HEK293 (cell line): Measurements from ENCODE around the gene METTL17.

Source experiments
- CTCF ChIA-PET: fragments of 350-600 bp; formaldehyde crosslinking; extraction: SDS; loops from one replicate; lab custom pipeline; 2021; ENCODE audit warnings: antibody characterized with exemption; lab: Yijun Ruan, JAX
- POLR2A ChIA-PET: fragments of 300-600 bp; formaldehyde crosslinking; extraction: SDS; loops from one replicate; lab custom pipeline; 2020; ENCODE audit warnings: antibody characterized with exemption, inconsistent platforms; lab: Yijun Ruan, JAX
- H3K27ac ChIP-seq: fragments of 200-500 bp; sonication (Bioruptor generic); 2 replicates; pipeline ENCODE4 v1.5.1; 2014; ENCODE audit warnings: low read depth, low read length, control low read depth, inconsistent platforms; ENCODE audit errors: extremely low read depth
- H3K36me3 ChIP-seq, 2 experiments: fragments of 200-500 bp in 1 of 2; sonication (Bioruptor generic) in 1 of 2; 1 replicate in 1 of 2; 2 replicates in 1 of 2; pipeline ENCODE4 v1.5.1; 2014 to 2017; ENCODE audit warnings: inconsistent platforms in 2 of 2, low read length in 2 of 2; ENCODE audit not compliant: control insufficient read depth in 2 of 2, insufficient read depth in 1 of 2
- H3K4me1 ChIP-seq: fragments of 200-500 bp; sonication (Bioruptor generic); 2 replicates; pipeline ENCODE4 v1.5.1; 2014; ENCODE audit warnings: mild to moderate bottlenecking, low read length, inconsistent platforms; ENCODE audit not compliant: control insufficient read depth, insufficient read depth
- H3K4me3 ChIP-seq: 2 replicates; pipeline ENCODE4 v1.5.1; 2011; ENCODE audit warnings: low read depth, mild to moderate bottlenecking, control low read depth, low read length, moderate library complexity
- H3K9me3 ChIP-seq: fragments of 200-500 bp; sonication (Bioruptor generic); 2 replicates; pipeline ENCODE4 v1.5.1; 2014; ENCODE audit warnings: low read depth, low read length, inconsistent platforms; ENCODE audit not compliant: control insufficient read depth, insufficient read depth
- BCL11A ChIP-seq: fragments of 450-650 bp; formaldehyde crosslinking; IDR thresholded peaks from 2 replicates; pipeline ENCODE4 v1.5.1; 2016; ENCODE audit warnings: low read depth, missing biosample characterization, missing genetic modification characterization
- BCL6B ChIP-seq: fragments of 450-650 bp; formaldehyde crosslinking; IDR thresholded peaks from 2 replicates; pipeline ENCODE4 v1.5.1; 2017; ENCODE audit warnings: missing biosample characterization, missing genetic modification characterization
- EGR2 ChIP-seq: fragments of 450-650 bp; formaldehyde crosslinking; IDR thresholded peaks from 2 replicates; pipeline ENCODE4 v1.5.1; 2016; ENCODE audit warnings: low read depth, missing biosample characterization, missing genetic modification characterization
- ELK4 ChIP-seq: IDR thresholded peaks from 2 replicates; pipeline ENCODE4 v1.6.1; 2011; ENCODE audit warnings: mild to moderate bottlenecking, low read depth, low read length, borderline replicate concordance
- GLI2 ChIP-seq: fragments of 450-650 bp; formaldehyde crosslinking; IDR thresholded peaks from 2 replicates; pipeline ENCODE4; 2017; ENCODE audit warnings: missing biosample characterization, missing genetic modification characterization, low read depth, borderline replicate concordance
- GLIS1 ChIP-seq: fragments of 450-650 bp; formaldehyde crosslinking; IDR thresholded peaks from 2 replicates; pipeline ENCODE4 v1.5.1; 2016; ENCODE audit warnings: missing biosample characterization, missing genetic modification characterization
- HOXA7 ChIP-seq: sonication (generic); formaldehyde crosslinking; IDR thresholded peaks from 2 replicates; pipeline ENCODE4 v1.8.1; 2022; ENCODE audit warnings: missing genetic modification reagents, borderline replicate concordance
- KLF1 ChIP-seq: fragments of 450-650 bp; formaldehyde crosslinking; IDR thresholded peaks from 2 replicates; pipeline ENCODE4 v1.5.1; 2016; ENCODE audit warnings: missing biosample characterization, missing genetic modification characterization
- KLF16 ChIP-seq: fragments of 450-650 bp; formaldehyde crosslinking; IDR thresholded peaks from 2 replicates; pipeline ENCODE4 v1.5.1; 2017; ENCODE audit warnings: missing biosample characterization, missing genetic modification characterization
- PRDM1 ChIP-seq: fragments of 450-650 bp; formaldehyde crosslinking; IDR thresholded peaks from 2 replicates; pipeline ENCODE4; 2016; ENCODE audit warnings: missing biosample characterization, missing genetic modification characterization
- SALL2 ChIP-seq: fragments of 450-650 bp; formaldehyde crosslinking; IDR thresholded peaks from 2 replicates; pipeline ENCODE4 v1.5.0; 2017; ENCODE audit warnings: missing biosample characterization, mild to moderate bottlenecking, missing genetic modification characterization, borderline replicate concordance
- SCRT2 ChIP-seq: fragments of 450-650 bp; formaldehyde crosslinking; IDR thresholded peaks from 2 replicates; pipeline ENCODE4 v1.5.1; 2016; ENCODE audit warnings: missing biosample characterization, missing genetic modification characterization
- SP3 ChIP-seq: fragments of 450-650 bp; formaldehyde crosslinking; IDR thresholded peaks from 2 replicates; pipeline ENCODE4 v1.5.1; 2016; ENCODE audit warnings: missing biosample characterization, missing genetic modification characterization
- YY1 ChIP-seq: fragments of 450-650 bp; formaldehyde crosslinking; IDR thresholded peaks from 2 replicates; pipeline ENCODE4 v1.5.1; 2018; ENCODE audit warnings: missing biosample characterization, missing genetic modification characterization
- ZEB2 ChIP-seq: fragments of 450-650 bp; formaldehyde crosslinking; IDR thresholded peaks from 2 replicates; pipeline ENCODE4 v1.5.1; 2016; ENCODE audit warnings: missing biosample characterization, missing genetic modification characterization
- ZFP3 ChIP-seq: fragments of 450-650 bp; formaldehyde crosslinking; IDR thresholded peaks from 2 replicates; pipeline ENCODE4 v1.5.1; 2016; ENCODE audit warnings: low read depth, missing biosample characterization, missing genetic modification characterization
- ZNF174 ChIP-seq: fragments of 450-650 bp; formaldehyde crosslinking; IDR thresholded peaks from 2 replicates; pipeline ENCODE4 v1.5.0; 2017; ENCODE audit warnings: missing biosample characterization, mild to moderate bottlenecking, missing genetic modification characterization
- ZNF211 ChIP-seq: fragments of 450-650 bp; formaldehyde crosslinking; IDR thresholded peaks from 2 replicates; pipeline ENCODE4 v1.5.1; 2016; ENCODE audit warnings: low read depth, missing biosample characterization, missing genetic modification characterization
- ZNF223 ChIP-seq: fragments of 450-650 bp; formaldehyde crosslinking; IDR thresholded peaks from 2 replicates; pipeline ENCODE4 v1.5.1; 2016; ENCODE audit warnings: missing biosample characterization, missing genetic modification characterization
- ZNF335 ChIP-seq: fragments of 450-650 bp; formaldehyde crosslinking; conservative IDR thresholded peaks from 2 replicates; pipeline ENCODE4 v1.5.1; 2016; ENCODE audit warnings: missing biosample characterization, missing genetic modification characterization
- ZNF341 ChIP-seq: fragments of 450-650 bp; formaldehyde crosslinking; IDR thresholded peaks from 2 replicates; pipeline ENCODE4; 2016; ENCODE audit warnings: low read depth, missing biosample characterization, missing genetic modification characterization
- ZNF426 ChIP-seq: fragments of 450-650 bp; formaldehyde crosslinking; IDR thresholded peaks from 2 replicates; pipeline ENCODE4 v1.5.1; 2017; ENCODE audit warnings: missing biosample characterization, missing genetic modification characterization, mild to moderate bottlenecking, inconsistent platforms, moderate library complexity
- ZNF433 ChIP-seq: fragments of 450-650 bp; formaldehyde crosslinking; IDR thresholded peaks from 2 replicates; pipeline ENCODE4 v1.5.1; 2016; ENCODE audit warnings: missing biosample characterization, missing genetic modification characterization, low read depth
- ZNF473 ChIP-seq: fragments of 450-650 bp; formaldehyde crosslinking; IDR thresholded peaks from 2 replicates; pipeline ENCODE4 v1.5.1; 2017; ENCODE audit warnings: missing biosample characterization, missing genetic modification characterization
- ZNF548 ChIP-seq: fragments of 450-650 bp; formaldehyde crosslinking; IDR thresholded peaks from 2 replicates; pipeline ENCODE4 v1.5.1; 2016; ENCODE audit warnings: missing biosample characterization, missing genetic modification characterization
- ZNF555 ChIP-seq: fragments of 450-650 bp; formaldehyde crosslinking; conservative IDR thresholded peaks from 2 replicates; pipeline ENCODE4 v1.5.1; 2017; ENCODE audit warnings: missing biosample characterization, mild to moderate bottlenecking, missing genetic modification characterization, inconsistent platforms
- ZNF658 ChIP-seq: fragments of 450-650 bp; formaldehyde crosslinking; IDR thresholded peaks from 2 replicates; pipeline ENCODE4; 2016; ENCODE audit warnings: missing biosample characterization, missing genetic modification characterization
- ZNF701 ChIP-seq: fragments of 450-650 bp; formaldehyde crosslinking; IDR thresholded peaks from 2 replicates; pipeline ENCODE4 v1.5.1; 2016; ENCODE audit warnings: missing biosample characterization, missing genetic modification characterization
- ZNF704 ChIP-seq: fragments of 450-650 bp; formaldehyde crosslinking; IDR thresholded peaks from 2 replicates; pipeline ENCODE4 v1.5.1; 2016; ENCODE audit warnings: missing biosample characterization, missing genetic modification characterization
- ZSCAN23 ChIP-seq: fragments of 450-650 bp; formaldehyde crosslinking; IDR thresholded peaks from 2 replicates; pipeline ENCODE4 v1.5.1; 2016; ENCODE audit warnings: missing biosample characterization, missing genetic modification characterization
- ZSCAN5A ChIP-seq: fragments of 450-650 bp; formaldehyde crosslinking; IDR thresholded peaks from 2 replicates; pipeline ENCODE4 v1.5.1; 2016; ENCODE audit warnings: missing biosample characterization, missing genetic modification characterization

Gene METTL17

GRCh38 chr14:20970983-20971704 is 18.6 kb upstream of the METTL17 start:
- Histone ChIP-seq H3K4me3 (peak overlapping the region; percentile 70), H3K27ac (peak overlapping the region; percentile 45; the same call in 1 of the 2 replicates), H3K36me3 (no peaks in the 10 kb centered on the region), H3K9me3 (no peaks in the 10 kb centered on the region), H3K4me1 (no peaks in the 10 kb centered on the region)
- CTCF ChIA-PET: interaction anchor here (0.5 to 4.1 kb wide), 68 partner anchors 8 to 712 kb away, joined by 3 to 61 read pairs (median 4); partner anchors contain the start of gene RNASE2
- POLR2A ChIA-PET: interaction anchor here (0.6 to 1.6 kb wide), 9 partner anchors 11 to 339 kb away, joined by 3 to 17 read pairs (median 3); no protein-coding TSS in a partner anchor
- no peak for TF ChIP-seq EGR2 (tag by site-specific recombination)
- TF ChIP-seq PRDM1 (tag by site-specific recombination): no peak
- TF ChIP-seq ZNF473 (tag by site-specific recombination): no peak
- no peak for TF ChIP-seq ZSCAN5A (tag by site-specific recombination)
- no peak for TF ChIP-seq SCRT2 (tag by site-specific recombination)
- TF ChIP-seq ZNF335 (tag by site-specific recombination): peak; percentile 43
- TF ChIP-seq GLI2 (tag by site-specific recombination): 0 out of 2 replicates have a peak, but pooled peaks have one; percentile 8
- TF ChIP-seq ZNF704 (tag by site-specific recombination): no peak
- TF ChIP-seq ZNF658 (tag by site-specific recombination): no peak
- peak; percentile 99 for TF ChIP-seq ZNF223 (tag by site-specific recombination)
- TF ChIP-seq HOXA7 (CRISPR knock-in tag): no peak
- no peak for TF ChIP-seq SALL2
- TF ChIP-seq ZNF701 (tag by site-specific recombination): no peak
- no peak for TF ChIP-seq ZNF426 (tag by site-specific recombination)
- peak; percentile 85 for TF ChIP-seq ZNF341 (tag by site-specific recombination)
- TF ChIP-seq KLF16 (tag by site-specific recombination): no peak
- TF ChIP-seq ZNF174 (tag by site-specific recombination): no peak
- no peak; the same call in 1 of the 2 replicates for TF ChIP-seq ZEB2 (tag by site-specific recombination)
- no peak; the same call in 1 of the 2 replicates for TF ChIP-seq YY1 (tag by site-specific recombination)
- TF ChIP-seq BCL11A (tag by site-specific recombination): no peak
- TF ChIP-seq SP3 (tag by site-specific recombination): peak; percentile 59; the same call in 1 of the 2 replicates
- no peak; the same call in 1 of the 2 replicates for TF ChIP-seq KLF1 (tag by site-specific recombination)
- no peak for TF ChIP-seq ZFP3 (tag by site-specific recombination)
- no peak for TF ChIP-seq ELK4
- no peak for TF ChIP-seq ZNF555
- TF ChIP-seq ZSCAN23 (tag by site-specific recombination): 0 out of 2 replicates have a peak, but pooled peaks have one; percentile 23
- TF ChIP-seq BCL6B: no peak
- TF ChIP-seq ZNF433 (tag by site-specific recombination): no peak
- TF ChIP-seq GLIS1: peak; percentile 7; the same call in 1 of the 2 replicates
- no peak for TF ChIP-seq ZNF548
- no peak for TF ChIP-seq ZNF211
